ENCODE measurements around the gene LEUTX.

LEUTX gene

DNA sequence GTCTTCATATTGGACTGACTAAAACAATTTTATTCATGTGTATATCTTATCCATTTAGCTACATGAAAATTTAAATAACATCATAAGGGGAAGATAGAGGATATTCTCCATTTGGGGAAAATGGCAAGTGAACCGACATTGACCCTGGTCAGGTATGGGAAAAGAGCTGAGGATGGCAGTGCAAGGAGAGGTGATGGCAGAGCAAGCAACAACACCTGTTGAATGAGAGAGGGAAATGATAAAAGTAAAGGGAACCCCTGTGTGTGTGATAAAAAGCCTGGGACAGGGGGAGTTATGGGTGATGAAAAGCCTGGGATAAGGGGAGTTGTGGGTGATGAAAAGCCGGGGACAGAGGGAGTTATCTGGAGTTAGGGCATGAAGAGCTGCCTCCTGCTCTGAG lies 44.8 kb upstream of the LEUTX start:
- H3K27me3 ChIP-seq (ENCODE audit: insufficient read depth, low read length): peaks cover 6% of the 10 kb centered on the region; the same call in 1 of the 2 replicates
- no peak overlapping the region for H3K9ac ChIP-seq (ENCODE audit: low read length)
- H4K20me1 ChIP-seq (ENCODE audit: insufficient read depth, low read length): no peaks in the 10 kb centered on the region
- H3F3A ChIP-seq (ENCODE audit: insufficient read depth, low read length): no peaks in the 10 kb centered on the region
- H3K79me2 ChIP-seq (ENCODE audit: insufficient read depth, low read length): no peaks in the 10 kb centered on the region
- TF ChIP-seq EZH2 (IDR thresholded peaks at IDR 0.05; ENCODE audit: borderline replicate concordance, low read length) (no peak), CTCF (IDR thresholded peaks at IDR 0.05; ENCODE audit: low read length) (no peak)
- H3K4me1 ChIP-seq (ENCODE audit: insufficient read depth, low read length, severe bottlenecking): no peaks in the 10 kb centered on the region
- no peaks in the 10 kb centered on the region for H3K9me3 ChIP-seq (ENCODE audit: low read length)
- H3K36me3 ChIP-seq (ENCODE audit: insufficient read depth, low read length): no peaks in the 10 kb centered on the region
- no peak overlapping the region for H3K27ac ChIP-seq (ENCODE audit: low read depth, low read length, poor library complexity, severe bottlenecking)
- no peak overlapping the region for H2AFZ ChIP-seq (ENCODE audit: low read length)
- H3K4me2 ChIP-seq (ENCODE audit: low read length): no peak overlapping the region
- H3K9me2 ChIP-seq (ENCODE audit: low read depth, low read length): no peaks in the 10 kb centered on the region; the same call in 1 of the 2 replicates
- H3K4me3 ChIP-seq (ENCODE audit: low read depth, low read length, poor library complexity, severe bottlenecking): no peak overlapping the region

DNA sequence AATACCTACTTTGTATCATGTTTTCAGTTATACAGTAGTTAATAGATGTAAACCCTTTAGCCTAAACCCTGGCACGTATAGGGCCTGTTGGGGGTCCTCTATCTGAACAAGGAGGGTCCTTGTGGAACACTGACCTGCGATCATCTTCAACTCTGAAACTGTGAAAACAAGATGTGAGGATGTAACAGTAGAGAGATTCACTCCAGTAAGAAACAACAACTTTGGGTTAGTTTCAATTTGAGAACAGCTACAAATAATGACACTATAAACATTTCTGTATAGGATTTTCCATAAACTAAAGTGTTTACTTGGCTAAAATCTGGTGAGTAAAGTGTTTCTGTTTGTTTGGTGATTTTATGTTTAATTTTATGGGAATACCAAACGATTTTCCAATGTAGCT lies 43.0 kb upstream of the LEUTX start:
- Histone ChIP-seq H3K27ac (ENCODE audit: low read depth, low read length, poor library complexity, severe bottlenecking) (no peak overlapping the region), H3K4me3 (ENCODE audit: low read depth, low read length, poor library complexity, severe bottlenecking) (no peak overlapping the region), H4K20me1 (ENCODE audit: insufficient read depth, low read length) (no peaks in the 10 kb centered on the region), H3K9me3 (ENCODE audit: low read length) (no peaks in the 10 kb centered on the region), H3K9me2 (ENCODE audit: low read depth, low read length) (no peaks in the 10 kb centered on the region; the same call in 1 of the 2 replicates), H3F3A (ENCODE audit: insufficient read depth, low read length) (no peaks in the 10 kb centered on the region), H3K4me2 (ENCODE audit: low read length) (no peak overlapping the region), H3K4me1 (ENCODE audit: insufficient read depth, low read length, severe bottlenecking) (no peaks in the 10 kb centered on the region), H2AFZ (ENCODE audit: low read length) (no peak overlapping the region), H3K79me2 (ENCODE audit: insufficient read depth, low read length) (no peaks in the 10 kb centered on the region), H3K27me3 (ENCODE audit: insufficient read depth, low read length) (peaks cover 6% of the 10 kb centered on the region; the same call in 1 of the 2 replicates), H3K9ac (ENCODE audit: low read length) (no peak overlapping the region), H3K36me3 (ENCODE audit: insufficient read depth, low read length) (no peaks in the 10 kb centered on the region)
- TF ChIP-seq CTCF (IDR thresholded peaks at IDR 0.05; ENCODE audit: low read length) (no peak), EZH2 (IDR thresholded peaks at IDR 0.05; ENCODE audit: borderline replicate concordance, low read length) (no peak)

GRCh38 chr19:39736088-39736487 lies 42.6 kb upstream of the LEUTX start:
- H3K9ac ChIP-seq (ENCODE audit: low read length): no peak overlapping the region
- peaks cover 6% of the 10 kb centered on the region; the same call in 1 of the 2 replicates for H3K27me3 ChIP-seq (ENCODE audit: insufficient read depth, low read length)
- no peaks in the 10 kb centered on the region for H3F3A ChIP-seq (ENCODE audit: insufficient read depth, low read length)
- H3K36me3 ChIP-seq (ENCODE audit: insufficient read depth, low read length): no peaks in the 10 kb centered on the region
- no peak overlapping the region for H3K27ac ChIP-seq (ENCODE audit: low read depth, low read length, poor library complexity, severe bottlenecking)
- no peak overlapping the region for H2AFZ ChIP-seq (ENCODE audit: low read length)
- no peaks in the 10 kb centered on the region; the same call in 1 of the 2 replicates for H3K9me2 ChIP-seq (ENCODE audit: low read depth, low read length)
- no peaks in the 10 kb centered on the region for H4K20me1 ChIP-seq (ENCODE audit: insufficient read depth, low read length)
- H3K79me2 ChIP-seq (ENCODE audit: insufficient read depth, low read length): no peaks in the 10 kb centered on the region
- no peak overlapping the region for H3K4me2 ChIP-seq (ENCODE audit: low read length)
- H3K4me3 ChIP-seq (ENCODE audit: low read depth, low read length, poor library complexity, severe bottlenecking): no peak overlapping the region
- no peaks in the 10 kb centered on the region for H3K9me3 ChIP-seq (ENCODE audit: low read length)
- TF ChIP-seq EZH2 (IDR thresholded peaks at IDR 0.05; ENCODE audit: borderline replicate concordance, low read length) (no peak), CTCF (IDR thresholded peaks at IDR 0.05; ENCODE audit: low read length) (no peak)
- no peaks in the 10 kb centered on the region for H3K4me1 ChIP-seq (ENCODE audit: insufficient read depth, low read length, severe bottlenecking)
